Measurements from ENCODE around the gene FKBP11.
A peak's percentile ranks its signal among the peaks of the same experiment; 100 is the strongest.

FKBP11 gene

DNA sequence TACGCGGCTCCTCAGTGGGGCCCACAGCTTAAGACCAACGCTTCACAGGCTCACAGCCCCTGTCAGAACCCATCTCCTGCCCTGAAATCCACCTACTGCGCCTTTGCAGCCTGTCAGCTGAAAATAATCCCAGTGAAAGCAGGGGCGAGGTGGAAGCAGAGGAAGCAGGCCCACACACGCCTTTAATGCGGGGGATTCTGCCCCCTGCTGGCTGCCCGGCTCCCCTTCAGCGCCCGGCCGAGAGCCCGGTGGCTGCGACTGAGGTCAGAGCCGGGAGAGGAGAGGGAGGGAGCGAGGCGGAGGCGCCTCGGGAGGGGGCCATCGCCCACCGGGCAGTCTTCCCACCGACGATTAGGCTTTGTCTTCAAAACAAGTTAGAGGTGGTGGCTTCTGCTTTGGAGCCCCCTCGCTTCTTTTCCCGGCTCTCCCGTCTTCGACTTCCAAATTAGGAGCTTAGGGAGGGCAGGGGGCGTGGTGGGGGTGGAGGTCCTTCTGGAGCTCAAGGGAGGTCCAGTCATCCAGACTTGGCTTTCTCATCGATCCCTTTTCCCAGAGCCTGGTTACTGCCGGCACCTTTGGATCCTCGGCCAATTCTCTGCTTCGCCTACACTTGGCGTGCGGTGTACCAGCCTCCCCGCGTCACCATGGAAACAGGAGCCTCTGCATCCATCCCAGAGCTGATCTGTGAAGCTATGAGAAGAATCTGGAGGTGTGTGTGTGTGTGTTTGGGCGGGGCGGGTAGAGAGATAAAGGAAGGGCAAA lies 34.5 kb downstream of the FKBP11 start (continued):
- TF ChIP-seq, protein P1, sequence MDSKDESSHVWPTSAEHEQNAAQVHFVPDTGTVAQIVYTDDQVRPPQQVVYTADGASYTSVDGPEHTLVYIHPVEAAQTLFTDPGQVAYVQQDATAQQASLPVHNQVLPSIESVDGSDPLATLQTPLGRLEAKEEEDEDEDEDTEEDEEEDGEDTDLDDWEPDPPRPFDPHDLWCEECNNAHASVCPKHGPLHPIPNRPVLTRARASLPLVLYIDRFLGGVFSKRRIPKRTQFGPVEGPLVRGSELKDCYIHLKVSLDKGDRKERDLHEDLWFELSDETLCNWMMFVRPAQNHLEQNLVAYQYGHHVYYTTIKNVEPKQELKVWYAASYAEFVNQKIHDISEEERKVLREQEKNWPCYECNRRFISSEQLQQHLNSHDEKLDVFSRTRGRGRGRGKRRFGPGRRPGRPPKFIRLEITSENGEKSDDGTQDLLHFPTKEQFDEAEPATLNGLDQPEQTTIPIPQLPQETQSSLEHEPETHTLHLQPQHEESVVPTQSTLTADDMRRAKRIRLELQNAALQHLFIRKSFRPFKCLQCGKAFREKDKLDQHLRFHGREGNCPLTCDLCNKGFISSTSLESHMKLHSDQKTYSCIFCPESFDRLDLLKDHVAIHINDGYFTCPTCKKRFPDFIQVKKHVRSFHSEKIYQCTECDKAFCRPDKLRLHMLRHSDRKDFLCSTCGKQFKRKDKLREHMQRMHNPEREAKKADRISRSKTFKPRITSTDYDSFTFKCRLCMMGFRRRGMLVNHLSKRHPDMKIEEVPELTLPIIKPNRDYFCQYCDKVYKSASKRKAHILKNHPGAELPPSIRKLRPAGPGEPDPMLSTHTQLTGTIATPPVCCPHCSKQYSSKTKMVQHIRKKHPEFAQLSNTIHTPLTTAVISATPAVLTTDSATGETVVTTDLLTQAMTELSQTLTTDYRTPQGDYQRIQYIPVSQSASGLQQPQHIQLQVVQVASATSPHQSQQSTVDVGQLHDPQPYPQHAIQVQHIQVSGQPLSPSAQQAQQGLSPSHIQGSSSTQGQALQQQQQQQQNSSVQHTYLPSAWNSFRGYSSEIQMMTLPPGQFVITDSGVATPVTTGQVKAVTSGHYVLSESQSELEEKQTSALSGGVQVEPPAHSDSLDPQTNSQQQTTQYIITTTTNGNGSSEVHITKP (tag by site-specific recombination; IDR thresholded peaks at IDR 0.05): no peak
- TF ChIP-seq, protein P2, sequence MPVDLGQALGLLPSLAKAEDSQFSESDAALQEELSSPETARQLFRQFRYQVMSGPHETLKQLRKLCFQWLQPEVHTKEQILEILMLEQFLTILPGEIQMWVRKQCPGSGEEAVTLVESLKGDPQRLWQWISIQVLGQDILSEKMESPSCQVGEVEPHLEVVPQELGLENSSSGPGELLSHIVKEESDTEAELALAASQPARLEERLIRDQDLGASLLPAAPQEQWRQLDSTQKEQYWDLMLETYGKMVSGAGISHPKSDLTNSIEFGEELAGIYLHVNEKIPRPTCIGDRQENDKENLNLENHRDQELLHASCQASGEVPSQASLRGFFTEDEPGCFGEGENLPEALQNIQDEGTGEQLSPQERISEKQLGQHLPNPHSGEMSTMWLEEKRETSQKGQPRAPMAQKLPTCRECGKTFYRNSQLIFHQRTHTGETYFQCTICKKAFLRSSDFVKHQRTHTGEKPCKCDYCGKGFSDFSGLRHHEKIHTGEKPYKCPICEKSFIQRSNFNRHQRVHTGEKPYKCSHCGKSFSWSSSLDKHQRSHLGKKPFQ (tag by site-specific recombination; IDR thresholded peaks at IDR 0.05): no peak
- TF ChIP-seq YY1 (tag by site-specific recombination; IDR thresholded peaks at IDR 0.05) (no peak), ZNF571 (tag by site-specific recombination; IDR thresholded peaks at IDR 0.05) (no peak), ZNF423 (tag by site-specific recombination; IDR thresholded peaks at IDR 0.05) (no peak), SP7 (tag by site-specific recombination; IDR thresholded peaks at IDR 0.05) (peak; percentile 61), ZNF169 (tag by site-specific recombination; IDR thresholded peaks at IDR 0.05) (no peak), ZNF791 (tag by site-specific recombination; IDR thresholded peaks at IDR 0.05) (no peak), ZNF157 (tag by site-specific recombination; IDR thresholded peaks at IDR 0.05) (no peak), SP2 (tag by site-specific recombination; IDR thresholded peaks at IDR 0.05) (no peak; the same call in 1 of the 2 replicates), ZNF23 (tag by site-specific recombination; IDR thresholded peaks at IDR 0.05; ENCODE audit: borderline replicate concordance) (no peak), SALL2 (tag by site-specific recombination; IDR thresholded peaks at IDR 0.05; ENCODE audit: borderline replicate concordance) (no peak), ZFHX2 (tag by site-specific recombination; conservative IDR thresholded peaks at IDR 0.05) (peak; percentile 96), ZFP69B (tag by site-specific recombination; IDR thresholded peaks at IDR 0.05) (peak; percentile 85; the same call in 1 of the 2 replicates), ZNF140 (tag by site-specific recombination; IDR thresholded peaks at IDR 0.05) (no peak), EGR2 (tag by site-specific recombination; IDR thresholded peaks at IDR 0.05; ENCODE audit: low read depth) (peak; percentile 93), SCRT1 (tag by site-specific recombination; IDR thresholded peaks at IDR 0.05; ENCODE audit: borderline replicate concordance) (no peak), ZNF664 (tag by site-specific recombination; IDR thresholded peaks at IDR 0.05) (no peak), ZNF433 (tag by site-specific recombination; IDR thresholded peaks at IDR 0.05; ENCODE audit: low read depth) (no peak), ZNF223 (tag by site-specific recombination; IDR thresholded peaks at IDR 0.05) (no peak), ZNF558 (tag by site-specific recombination; IDR thresholded peaks at IDR 0.05) (no peak), ZNF366 (tag by site-specific recombination; conservative IDR thresholded peaks at IDR 0.05) (no peak), SETDB1 (IDR thresholded peaks at IDR 0.05; ENCODE audit: insufficient read length, low read length) (no peak), PRDM1 (tag by site-specific recombination; IDR thresholded peaks at IDR 0.05) (peak; percentile 48; the same call in 1 of the 2 replicates), ZNF311 (tag by site-specific recombination; IDR thresholded peaks at IDR 0.05; ENCODE audit: borderline replicate concordance) (no peak), ZNF112 (tag by site-specific recombination; IDR thresholded peaks at IDR 0.05) (no peak), KLF1 (tag by site-specific recombination; IDR thresholded peaks at IDR 0.05) (0 out of 2 replicates have a peak, but pooled peaks have one; percentile 13), ZBTB20 (tag by site-specific recombination; IDR thresholded peaks at IDR 0.05) (no peak), RBAK (tag by site-specific recombination; IDR thresholded peaks at IDR 0.05) (no peak), REPIN1 (tag by site-specific recombination; IDR thresholded peaks at IDR 0.05; ENCODE audit: low read depth) (no peak), ZNF623 (tag by site-specific recombination; IDR thresholded peaks at IDR 0.05) (no peak), ZNF670 (tag by site-specific recombination; IDR thresholded peaks at IDR 0.05; ENCODE audit: low read depth) (no peak), ZNF416 (tag by site-specific recombination; IDR thresholded peaks at IDR 0.05) (no peak), ZNF324 (tag by site-specific recombination; IDR thresholded peaks at IDR 0.05) (no peak)
- TF ChIP-seq, protein P3, sequence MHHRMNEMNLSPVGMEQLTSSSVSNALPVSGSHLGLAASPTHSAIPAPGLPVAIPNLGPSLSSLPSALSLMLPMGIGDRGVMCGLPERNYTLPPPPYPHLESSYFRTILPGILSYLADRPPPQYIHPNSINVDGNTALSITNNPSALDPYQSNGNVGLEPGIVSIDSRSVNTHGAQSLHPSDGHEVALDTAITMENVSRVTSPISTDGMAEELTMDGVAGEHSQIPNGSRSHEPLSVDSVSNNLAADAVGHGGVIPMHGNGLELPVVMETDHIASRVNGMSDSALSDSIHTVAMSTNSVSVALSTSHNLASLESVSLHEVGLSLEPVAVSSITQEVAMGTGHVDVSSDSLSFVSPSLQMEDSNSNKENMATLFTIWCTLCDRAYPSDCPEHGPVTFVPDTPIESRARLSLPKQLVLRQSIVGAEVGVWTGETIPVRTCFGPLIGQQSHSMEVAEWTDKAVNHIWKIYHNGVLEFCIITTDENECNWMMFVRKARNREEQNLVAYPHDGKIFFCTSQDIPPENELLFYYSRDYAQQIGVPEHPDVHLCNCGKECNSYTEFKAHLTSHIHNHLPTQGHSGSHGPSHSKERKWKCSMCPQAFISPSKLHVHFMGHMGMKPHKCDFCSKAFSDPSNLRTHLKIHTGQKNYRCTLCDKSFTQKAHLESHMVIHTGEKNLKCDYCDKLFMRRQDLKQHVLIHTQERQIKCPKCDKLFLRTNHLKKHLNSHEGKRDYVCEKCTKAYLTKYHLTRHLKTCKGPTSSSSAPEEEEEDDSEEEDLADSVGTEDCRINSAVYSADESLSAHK (tag by site-specific recombination; IDR thresholded peaks at IDR 0.05): no peak

Data from HEK293 (cell line).